GM18519 (cell line): ENCODE results near the gene VILL.
A peak's percentile ranks its signal among the peaks of the same experiment; 100 is the strongest.

Experiments used
- ATAC-seq: cut with Tn5 transposase; IDR thresholded peaks from one replicate; pipeline ENCODE4 v1.9.1; 2021; ENCODE audit warnings: mild to moderate bottlenecking, moderate library complexity; ENCODE audit not compliant: unreplicated experiment, low FRiP score

Gene VILL

DNA sequence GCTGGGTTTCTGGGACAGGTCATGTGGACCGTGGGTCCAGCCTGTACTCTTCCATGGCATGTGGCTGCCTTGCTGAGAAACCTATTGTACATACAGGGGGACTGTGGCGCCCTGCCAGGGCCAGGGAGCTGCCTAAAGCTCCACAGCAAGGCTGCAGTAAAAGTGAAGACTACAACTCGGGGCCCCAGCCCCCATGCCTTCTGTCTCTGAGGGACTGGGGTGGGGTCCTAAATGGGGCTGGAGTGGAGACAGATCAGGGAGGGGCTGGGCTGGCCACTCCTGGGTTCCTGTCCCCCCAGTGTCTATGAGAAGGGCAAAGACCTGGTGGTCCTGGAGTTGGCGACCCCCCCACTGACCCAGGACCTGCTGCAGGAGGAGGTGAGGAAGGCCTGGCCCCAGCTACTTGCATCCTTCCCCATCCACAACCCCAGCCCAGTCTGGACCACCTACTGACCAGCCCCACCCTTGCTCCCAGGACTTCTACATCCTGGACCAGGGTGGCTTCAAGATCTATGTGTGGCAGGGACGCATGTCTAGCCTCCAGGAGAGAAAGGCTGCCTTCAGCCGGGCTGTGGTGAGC, 7.3 kb downstream of the VILL start:
- no peak for ATAC-seq

DNA sequence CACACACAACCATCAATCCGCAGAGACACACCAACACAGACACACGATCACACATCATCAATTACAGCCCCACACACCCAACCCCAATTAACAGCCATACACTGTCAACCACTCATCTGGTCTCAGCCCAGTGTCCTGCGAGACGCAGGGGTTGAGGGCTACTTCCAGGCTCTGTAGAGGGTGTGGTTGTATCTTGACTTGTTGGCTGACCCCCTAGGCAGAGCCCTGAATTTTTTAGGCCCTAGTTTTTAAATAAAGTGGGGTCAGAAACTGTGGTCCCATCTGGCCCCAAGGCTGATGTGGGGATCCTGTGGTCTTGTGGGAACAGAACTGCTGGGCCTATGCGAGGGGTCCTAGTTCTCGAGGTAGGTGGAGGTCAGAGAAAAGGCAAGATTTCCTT, 9.2 kb downstream of the VILL start:
- ATAC-seq = no peak

DNA sequence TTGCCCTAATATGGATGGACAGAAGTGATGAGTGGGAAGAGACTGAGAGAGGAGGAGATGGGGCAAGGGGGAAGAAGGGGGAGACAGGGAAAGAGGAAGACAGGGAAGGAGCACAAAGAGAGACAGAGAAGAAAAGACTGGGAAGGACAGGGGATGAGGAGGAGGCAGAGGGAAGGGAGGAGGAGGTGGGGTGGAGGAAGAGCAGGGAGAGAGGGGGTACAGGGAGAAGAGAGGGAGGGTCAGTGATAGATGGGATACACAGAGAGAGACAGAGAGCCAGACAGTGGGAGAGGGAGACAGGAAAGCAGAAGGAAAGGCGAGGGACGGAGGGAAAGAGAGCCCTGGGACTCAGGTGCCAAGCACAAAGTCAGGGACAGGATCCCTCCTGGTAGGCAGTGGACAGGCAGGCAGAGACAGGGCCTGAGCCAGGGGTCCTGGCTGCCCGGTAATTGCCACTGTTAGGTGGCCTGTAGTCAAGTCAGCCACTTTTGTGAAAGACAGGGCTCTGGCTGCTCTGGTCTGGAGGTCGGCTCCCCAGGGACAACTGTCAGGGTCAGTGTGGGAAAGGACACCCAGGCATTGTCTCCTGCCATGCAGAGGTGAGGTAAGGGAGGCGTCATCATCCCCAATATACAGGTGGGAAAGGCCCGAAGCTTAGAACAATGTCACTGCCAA, 9.8 kb downstream of the VILL start:
- ATAC-seq = no peak

DNA sequence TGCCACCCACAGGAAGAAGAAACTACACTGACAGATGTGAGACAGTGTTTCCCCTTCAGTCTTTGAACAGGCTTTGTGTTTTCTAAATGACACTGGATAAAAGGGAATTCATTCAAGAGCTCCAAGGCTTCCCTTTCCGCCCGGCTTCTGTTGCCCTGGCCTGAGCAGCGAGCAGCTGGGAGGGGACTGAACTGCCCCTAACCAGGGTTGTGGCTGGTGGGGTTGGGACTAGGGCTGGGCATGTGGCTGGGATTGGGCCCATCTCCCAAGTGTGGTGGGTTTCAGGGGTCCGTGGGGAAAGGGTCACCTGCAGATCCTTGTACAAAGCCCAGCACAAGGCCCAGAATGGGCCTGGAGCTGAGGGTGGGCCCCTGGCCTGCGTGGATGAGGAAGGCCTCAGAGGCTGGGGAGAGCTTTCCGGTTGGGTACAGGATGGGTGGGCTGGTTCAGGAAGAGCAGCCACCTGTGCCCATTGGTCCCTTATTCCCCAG, 10.4 kb downstream of the VILL start:
- ATAC-seq = no peak

DNA sequence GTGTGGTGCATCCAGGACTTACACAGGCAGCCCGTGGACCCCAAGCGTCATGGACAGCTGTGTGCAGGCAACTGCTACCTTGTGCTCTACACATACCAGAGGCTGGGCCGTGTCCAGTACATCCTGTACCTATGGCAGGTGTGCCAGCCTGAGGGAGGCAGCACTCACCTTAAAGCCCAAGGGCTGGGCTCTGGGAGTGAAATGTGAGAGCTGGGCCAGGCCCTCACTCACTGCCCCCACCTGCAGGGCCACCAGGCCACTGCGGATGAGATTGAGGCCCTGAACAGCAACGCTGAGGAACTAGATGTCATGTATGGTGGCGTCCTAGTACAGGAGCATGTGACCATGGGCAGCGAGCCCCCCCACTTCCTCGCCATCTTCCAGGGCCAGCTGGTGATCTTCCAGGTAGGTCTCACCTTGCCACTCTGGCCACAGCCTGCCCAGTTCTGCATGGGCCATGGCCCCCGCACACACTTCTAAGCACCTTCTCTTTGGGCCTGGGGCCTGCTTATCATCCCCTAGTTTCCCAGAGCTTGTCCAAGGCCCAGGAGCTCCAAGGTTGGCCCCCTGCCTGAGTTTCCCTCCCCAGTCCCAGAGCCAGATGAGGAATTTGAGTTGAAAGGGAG, 11.0 kb downstream of the VILL start:
- no peak for ATAC-seq

DNA sequence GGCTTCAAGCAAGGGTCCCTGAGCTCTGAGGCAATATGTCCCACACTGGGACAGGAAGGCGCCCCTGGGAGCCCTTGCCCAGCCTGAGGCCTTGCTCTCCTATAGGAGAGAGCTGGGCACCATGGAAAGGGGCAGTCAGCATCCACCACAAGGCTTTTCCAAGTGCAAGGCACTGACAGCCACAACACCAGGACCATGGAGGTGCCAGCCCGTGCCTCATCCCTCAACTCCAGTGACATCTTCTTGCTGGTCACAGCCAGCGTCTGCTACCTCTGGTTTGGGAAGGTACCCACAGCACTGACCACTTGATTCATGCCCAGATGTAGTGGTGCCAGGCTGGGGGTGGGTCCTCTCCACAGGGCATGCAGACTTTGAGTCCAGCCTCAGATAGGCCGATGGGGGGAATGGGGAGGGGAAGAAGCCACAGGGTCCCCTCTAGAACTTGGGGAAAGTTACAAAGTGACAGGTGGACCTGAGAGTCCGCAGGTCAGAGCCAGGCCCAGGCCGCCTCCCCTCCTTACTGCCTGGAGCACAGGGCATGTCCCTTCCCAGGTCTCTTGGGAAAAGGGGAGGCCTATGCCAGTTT, 11.8 kb downstream of the VILL start:
- ATAC-seq = no peak

DNA sequence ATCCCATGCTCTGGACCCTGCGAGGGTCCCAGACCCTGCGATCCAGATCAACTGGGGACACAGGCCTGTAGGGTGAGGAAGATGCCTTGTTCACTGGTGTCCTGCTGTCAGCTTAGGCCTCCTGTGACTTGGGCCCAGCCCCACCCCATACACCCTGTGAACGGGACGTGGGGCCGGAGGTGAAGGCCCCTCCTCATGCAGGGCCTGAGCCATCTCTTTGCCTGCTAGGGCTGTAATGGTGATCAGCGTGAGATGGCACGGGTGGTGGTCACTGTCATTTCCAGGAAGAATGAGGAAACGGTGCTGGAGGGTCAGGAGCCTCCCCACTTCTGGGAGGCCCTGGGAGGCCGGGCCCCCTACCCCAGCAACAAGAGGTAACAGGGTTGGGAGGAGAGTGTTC, 12.4 kb downstream of the VILL start:
- ATAC-seq = no peak

DNA sequence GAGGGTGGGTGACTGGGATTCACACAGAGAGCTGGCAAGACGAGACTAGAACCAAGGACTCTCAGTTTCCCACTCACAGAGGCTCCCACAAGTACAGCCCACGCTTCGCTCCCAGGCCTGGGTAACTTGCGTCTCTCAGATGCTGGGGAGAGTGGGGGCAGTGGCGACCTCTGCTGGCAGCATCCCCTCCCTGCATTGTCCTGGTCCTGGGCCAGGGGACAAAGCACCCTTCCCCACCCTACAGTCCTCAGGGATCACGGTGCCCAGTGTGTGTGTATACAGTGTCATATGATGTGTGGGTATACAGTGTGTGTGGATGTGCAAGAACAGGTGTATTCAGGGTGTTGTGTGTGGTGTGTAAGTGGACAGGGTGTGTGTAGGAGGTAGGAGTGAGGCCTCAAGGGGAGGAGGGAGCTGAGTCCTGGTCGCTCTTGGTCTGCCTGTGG, 12.8 kb downstream of the VILL start:
- ATAC-seq = no peak

DNA sequence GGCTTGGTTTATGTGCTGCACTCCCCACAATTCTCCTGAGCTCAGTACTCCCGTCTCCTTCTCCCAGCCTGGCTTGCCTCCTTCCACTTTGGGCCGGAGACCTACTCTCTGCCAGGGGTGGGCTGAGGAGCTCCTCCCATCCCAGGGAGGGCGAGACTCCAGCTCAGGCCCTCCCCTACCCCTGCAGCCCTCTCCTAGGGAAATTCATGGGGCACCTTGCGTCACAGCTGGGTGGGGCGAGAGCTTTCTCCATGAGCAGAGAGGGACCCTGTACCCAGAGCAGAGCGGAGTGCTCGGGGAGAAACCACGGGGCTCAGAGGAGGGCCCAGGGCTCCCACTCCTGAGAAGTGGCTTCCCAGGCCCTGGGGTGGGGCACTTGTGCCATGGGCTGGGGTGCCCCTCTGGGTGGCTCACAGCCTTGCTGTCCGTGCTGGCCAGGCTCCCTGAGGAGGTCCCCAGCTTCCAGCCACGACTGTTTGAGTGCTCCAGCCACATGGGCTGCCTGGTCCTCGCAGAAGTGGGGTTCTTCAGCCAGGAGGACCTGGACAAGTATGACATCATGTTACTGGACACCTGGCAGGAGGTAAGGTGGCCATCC, 13.3 kb downstream of the VILL start:
- ATAC-seq = no peak

DNA sequence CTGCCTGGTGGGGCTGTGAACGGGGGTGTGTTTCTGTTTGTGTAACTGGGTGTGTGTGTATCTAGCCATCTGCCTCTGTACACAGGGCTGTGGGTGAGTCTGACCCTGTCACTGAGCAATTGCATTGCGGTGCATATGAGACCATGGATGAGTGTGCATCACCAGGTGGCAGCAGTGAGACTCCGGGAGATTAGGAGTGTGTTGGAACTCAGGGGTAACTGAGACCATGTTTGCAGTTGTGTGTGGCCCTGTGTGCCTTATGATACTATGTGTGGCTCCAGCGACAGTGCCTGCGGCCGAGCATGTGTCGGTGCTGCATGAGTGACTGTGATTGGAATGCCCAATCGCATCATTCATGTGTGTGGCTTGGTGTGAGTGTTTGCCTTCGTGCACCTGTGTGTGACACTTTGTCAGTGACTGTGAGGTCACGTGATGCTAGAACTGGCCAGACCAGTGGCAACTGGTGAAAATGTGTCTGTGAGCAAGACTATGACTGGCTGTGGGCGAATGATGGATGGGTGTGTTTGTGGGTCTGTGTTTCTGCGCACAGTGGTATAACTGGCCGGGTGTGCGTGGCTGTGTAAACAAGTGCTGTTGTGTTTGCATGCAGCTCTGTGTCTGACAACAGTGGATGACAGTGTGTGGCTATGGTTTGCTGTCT, 14.0 kb downstream of the VILL start:
- peak; percentile 57 for ATAC-seq

DNA sequence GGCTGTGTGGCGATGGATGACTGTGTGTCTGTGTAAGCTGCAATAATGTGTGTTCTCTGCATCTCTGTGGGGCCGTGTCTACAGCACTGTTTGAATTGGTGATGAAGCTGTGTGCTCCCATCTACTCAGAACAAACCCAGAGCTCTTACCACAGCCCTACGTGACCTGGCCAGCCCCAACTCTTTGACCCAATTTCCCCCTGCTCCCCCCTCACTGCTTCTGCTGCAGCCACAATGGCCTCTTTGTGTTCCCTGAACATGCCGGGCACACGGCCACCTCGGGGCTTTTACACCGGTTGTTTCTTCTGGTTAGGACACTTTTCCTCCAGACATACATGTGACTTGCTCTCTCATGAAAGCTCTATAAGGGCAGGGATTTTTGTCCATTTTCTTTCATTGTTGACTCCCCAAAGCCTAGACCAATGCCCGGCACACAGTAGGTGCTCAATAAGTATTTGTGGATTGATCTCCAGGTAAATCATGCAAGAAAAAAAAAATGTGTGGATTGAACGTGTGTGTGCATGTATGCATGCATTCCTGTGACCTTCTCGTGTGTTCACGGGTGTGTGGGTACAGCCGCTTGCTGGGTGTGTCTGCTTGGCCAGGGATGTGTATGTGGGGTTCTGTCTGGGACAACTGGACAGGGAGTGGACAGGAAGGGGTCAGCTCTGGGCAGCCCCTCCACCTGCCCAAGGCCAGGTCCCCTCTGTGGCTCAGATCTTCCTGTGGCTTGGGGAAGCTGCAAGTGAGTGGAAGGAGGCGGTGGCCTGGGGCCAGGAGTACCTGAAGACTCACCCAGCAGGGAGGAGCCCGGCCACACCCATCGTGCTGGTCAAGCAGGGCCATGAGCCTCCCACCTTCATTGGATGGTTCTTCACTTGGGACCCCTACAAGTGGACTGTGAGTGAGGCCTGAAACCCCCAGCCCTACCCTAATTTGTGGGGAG, 14.8 kb downstream of the VILL start:
- ATAC-seq = no peak

DNA sequence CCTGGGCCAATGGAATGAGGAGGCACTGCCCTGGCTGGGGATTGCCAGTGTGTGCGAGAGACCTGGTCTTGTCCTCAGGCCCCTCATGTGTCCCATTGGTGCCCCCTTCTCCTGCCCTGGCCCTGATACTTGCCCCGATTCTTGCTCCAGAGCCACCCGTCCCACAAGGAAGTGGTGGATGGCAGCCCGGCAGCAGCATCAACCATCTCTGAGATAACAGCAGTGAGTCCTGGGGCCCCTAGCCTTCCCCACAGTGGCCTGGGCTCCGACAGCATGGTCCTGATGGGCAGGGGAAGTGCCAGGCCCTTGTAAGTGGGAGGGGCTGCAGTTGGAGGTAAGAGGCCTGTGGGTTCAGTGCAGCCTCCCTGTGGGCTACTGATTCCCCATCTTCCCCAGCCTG, 15.4 kb downstream of the VILL start:
- ATAC-seq = no peak

DNA sequence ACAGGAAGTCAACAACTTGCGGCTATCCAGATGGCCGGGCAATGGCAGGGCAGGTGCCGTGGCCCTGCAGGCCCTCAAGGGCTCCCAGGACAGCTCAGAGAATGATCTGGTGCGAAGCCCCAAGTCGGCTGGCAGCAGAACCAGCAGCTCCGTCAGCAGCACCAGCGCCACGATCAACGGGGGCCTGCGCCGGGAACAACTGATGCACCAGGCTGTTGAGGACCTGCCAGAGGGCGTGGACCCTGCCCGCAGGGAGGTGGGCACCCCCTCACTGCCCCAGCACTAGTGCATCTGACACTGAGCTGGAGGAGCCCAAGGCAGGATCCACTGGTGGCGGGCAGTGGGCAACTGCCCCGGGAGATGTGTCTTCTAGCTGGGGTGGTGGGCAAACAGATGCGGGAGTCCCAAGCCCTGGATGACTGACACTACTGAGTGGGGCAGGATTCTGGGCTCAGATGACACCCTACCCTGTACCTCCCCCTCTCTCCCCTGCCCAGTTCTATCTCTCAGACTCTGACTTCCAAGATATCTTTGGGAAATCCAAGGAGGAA, 15.9 kb downstream of the VILL start:
- no peak for ATAC-seq

DNA sequence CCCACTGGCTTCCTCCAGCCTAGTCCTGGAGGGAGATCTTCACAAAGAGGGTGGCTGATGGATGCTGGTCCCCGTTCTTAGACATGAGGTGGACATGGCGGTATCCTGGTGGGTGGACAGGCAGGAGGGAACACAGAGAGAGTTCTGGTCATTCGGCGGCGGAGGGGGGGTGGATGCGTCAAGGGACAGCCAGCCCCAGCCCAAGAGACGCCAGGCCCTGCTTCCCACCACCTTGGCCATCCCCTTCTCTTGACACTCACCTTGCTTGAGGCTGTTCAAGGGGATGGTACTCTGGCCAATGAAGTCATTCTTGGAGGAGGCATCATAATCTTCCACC, 17.1 kb downstream of the VILL start:
- ATAC-seq = no peak

DNA sequence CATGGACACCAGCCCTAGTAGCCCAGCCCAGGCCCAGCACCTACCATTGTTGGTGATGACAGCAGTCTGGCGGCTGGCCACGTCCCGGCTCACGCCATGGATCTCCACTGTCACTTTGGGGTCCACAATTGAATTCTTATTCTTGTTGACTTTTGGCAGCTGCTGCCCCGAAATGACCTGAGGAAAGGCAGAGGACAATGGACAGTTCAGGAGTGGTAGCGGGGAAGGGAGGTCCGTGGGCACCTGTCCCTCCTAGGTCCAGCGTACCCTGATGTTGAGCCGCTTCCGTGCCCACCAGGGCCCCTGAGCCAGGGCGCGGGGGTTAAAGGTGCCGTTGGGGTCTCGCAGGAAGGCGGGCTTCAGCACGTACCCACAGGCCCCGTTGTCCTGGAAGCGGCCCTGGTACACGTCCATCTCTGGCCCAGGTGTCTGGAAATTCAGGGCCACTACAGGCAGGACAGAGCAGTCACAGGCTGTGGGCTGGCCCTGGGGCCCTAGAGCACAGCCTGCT, 17.7 kb downstream of the VILL start:
- ATAC-seq = no peak

DNA sequence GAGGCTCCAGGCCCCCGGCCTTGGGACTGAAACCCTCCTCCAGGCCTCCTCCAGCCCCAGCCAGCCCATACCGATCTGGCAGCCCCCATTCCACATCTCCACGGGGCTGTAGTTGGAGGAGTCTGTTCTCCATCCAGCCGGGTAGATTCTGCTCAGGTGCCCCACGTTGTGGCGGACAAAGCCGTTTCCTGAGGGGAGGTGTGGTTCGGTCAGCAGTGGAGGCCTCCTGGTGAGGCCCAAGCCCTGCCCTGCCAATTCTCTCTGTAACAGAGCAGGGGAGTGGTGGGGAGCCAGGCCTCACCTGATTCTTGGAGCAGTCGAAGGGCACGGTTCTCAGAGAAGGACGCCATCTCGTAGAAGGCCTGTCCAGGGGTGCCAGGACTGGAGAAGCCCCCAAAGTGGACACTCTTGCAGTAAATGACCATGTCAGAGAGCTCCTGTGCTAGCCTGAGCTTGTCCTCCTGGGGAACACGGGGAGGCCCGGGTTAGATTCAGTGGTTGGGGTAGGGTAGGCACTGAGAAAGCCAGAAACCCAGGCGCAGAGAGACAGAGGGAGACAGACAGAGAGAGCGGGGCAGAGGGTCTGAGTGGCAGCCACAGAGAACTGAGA, 18.5 kb downstream of the VILL start:
- ATAC-seq = no peak

DNA sequence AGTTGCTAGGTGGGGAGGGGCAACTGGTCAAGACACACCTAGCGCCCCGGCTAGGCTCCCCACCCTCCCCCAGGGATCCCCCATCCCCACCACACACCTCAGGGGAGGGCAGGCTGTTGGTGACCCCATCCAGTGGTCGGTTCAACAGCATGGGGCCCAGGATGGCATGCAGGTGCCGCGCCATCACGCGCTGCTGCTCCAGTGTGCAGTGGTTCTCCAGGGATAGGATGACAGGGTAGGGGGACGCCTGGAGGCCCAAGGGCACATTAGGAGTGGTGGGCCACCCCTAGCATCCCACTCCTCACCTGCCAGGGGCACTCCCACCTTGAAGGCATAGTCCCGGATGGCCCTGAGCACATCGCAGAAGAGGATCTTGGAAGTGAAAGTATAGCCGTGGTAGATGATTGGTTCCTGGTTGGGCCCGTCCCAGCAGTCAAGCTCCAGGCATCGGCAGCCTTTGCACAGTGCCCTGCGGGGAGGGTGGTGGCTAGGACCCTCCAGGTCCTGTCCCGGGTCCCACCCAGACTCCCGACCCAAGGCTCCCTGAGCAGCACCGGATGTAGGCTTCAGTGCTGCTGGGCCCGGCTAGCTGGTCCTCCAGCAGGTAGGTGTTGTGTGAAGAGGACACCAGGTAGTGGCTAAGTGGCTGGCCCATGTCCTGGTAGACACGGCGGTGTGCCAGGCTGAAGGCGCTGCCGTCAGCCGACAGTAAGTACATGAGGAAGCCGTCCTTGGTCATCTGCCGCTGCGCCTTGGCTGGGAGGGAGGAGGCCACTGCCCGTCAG, 19.4 kb downstream of the VILL start:
- ATAC-seq = no peak

DNA sequence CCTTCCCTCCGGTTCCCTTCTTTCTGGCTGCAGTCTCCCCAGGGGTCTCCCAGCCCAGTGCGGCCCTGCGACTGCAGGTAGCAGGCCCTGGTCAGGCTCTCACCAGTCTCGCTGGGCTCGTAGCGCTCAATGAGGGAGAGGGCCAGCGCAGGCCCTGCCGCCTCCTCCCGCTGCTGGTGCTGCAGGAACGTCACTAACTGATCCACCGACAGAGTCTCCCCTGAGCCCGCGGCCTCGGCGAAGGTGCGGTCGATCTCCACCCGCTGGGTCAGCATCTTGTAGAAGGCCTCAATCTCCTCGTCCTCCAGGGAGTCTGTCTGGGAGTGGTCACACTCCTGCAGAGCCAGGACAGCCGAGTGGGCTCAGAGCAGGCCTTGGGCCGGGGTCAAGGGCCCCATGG, 20.5 kb downstream of the VILL start:
- no peak for ATAC-seq
